DOHH2 (cell line): ENCODE data around the gene MTCL1.

Experiments used
- EZH2phosphoT487 ChIP-seq: fragments of 200-600 bp; sonication (generic); IDR thresholded peaks from 2 replicates; pipeline ENCODE4 v1.6.1; 2017; ENCODE audit warnings: borderline replicate concordance, mild to moderate bottlenecking, antibody characterized with exemption, low read length, moderate library complexity, mixed read lengths
- TF ChIP-seq, protein P1 (sequence below): fragments of 200-600 bp; sonication (generic); IDR thresholded peaks from one replicate; pipeline ENCODE4 v1.5.1; 2014; ENCODE audit warnings: antibody characterized with exemption, mild to moderate bottlenecking, low read depth, low read length; ENCODE audit not compliant: poor library complexity, severe bottlenecking

GRCh38 chr18:8869696-8870095 is 164.3 kb downstream of the MTCL1 start:
- TF ChIP-seq, protein P1, sequence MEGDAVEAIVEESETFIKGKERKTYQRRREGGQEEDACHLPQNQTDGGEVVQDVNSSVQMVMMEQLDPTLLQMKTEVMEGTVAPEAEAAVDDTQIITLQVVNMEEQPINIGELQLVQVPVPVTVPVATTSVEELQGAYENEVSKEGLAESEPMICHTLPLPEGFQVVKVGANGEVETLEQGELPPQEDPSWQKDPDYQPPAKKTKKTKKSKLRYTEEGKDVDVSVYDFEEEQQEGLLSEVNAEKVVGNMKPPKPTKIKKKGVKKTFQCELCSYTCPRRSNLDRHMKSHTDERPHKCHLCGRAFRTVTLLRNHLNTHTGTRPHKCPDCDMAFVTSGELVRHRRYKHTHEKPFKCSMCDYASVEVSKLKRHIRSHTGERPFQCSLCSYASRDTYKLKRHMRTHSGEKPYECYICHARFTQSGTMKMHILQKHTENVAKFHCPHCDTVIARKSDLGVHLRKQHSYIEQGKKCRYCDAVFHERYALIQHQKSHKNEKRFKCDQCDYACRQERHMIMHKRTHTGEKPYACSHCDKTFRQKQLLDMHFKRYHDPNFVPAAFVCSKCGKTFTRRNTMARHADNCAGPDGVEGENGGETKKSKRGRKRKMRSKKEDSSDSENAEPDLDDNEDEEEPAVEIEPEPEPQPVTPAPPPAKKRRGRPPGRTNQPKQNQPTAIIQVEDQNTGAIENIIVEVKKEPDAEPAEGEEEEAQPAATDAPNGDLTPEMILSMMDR: no peak
- no peak for TF ChIP-seq EZH2phosphoT487
